Ishikawa (cell line): Measurements from ENCODE around the gene MYO16.

Experiments
- CEBPB ChIP-seq: IDR thresholded peaks from 2 replicates; pipeline ENCODE4 v1.6.1; 2012
- CREB1 ChIP-seq: IDR thresholded peaks from 2 replicates; pipeline ENCODE4 v1.6.1; 2012; ENCODE audit warnings: low read depth
- EGR1 ChIP-seq: IDR thresholded peaks from 2 replicates; pipeline ENCODE4 v1.6.1; 2012
- EP300 ChIP-seq: IDR thresholded peaks from 2 replicates; pipeline ENCODE4 v1.6.1; 2012; ENCODE audit warnings: borderline replicate concordance
- FOXM1 ChIP-seq: IDR thresholded peaks from 2 replicates; pipeline ENCODE4 v1.6.1; 2012; ENCODE audit warnings: low read depth, borderline replicate concordance
- NFIC ChIP-seq: IDR thresholded peaks from 2 replicates; pipeline ENCODE4 v1.6.1; 2012
- REST ChIP-seq: IDR thresholded peaks from 2 replicates; pipeline ENCODE4 v1.6.1; 2012; ENCODE audit warnings: low read depth, mild to moderate bottlenecking
- TAF1 ChIP-seq: IDR thresholded peaks from 2 replicates; pipeline ENCODE4 v1.6.1; 2012; ENCODE audit warnings: low read depth, mild to moderate bottlenecking
- TCF12 ChIP-seq: IDR thresholded peaks from 2 replicates; pipeline ENCODE4 v1.6.1; 2012; ENCODE audit warnings: low read depth
- YY1 ChIP-seq: IDR thresholded peaks from 2 replicates; pipeline ENCODE4 v1.6.1; 2012; ENCODE audit warnings: low read depth
- TF ChIP-seq, protein P1 (sequence below): IDR thresholded peaks from 2 replicates; pipeline ENCODE4 v1.6.1; 2012
- TF ChIP-seq, protein P2 (sequence below): IDR thresholded peaks from 2 replicates; pipeline ENCODE4 v1.6.1; 2012

DNA sequence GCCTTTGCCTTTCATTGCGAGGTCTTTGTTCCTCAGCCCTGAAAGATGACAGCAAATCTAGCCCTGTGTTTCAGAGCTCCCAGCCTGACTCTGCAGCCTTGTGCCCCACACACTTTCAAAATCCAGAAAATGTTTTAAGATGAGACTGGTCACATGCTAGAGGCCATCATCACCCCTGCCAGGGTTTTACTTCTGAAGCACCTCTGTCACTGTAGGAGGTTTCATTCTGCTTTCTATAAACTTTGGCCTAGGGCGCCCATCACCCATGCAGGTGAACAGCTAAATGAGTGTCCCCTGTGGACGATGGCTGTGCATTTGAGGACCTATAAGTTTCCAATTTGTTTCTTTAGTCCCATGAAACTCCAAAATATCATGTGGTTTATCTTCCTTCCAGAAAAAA lies 574.2 kb downstream of the MYO16 start:
- TF ChIP-seq TAF1 = no peak
- TF ChIP-seq YY1 = no peak
- TF ChIP-seq REST = no peak
- TF ChIP-seq EGR1 = no peak
- no peak for TF ChIP-seq CREB1
- TF ChIP-seq, protein P1, sequence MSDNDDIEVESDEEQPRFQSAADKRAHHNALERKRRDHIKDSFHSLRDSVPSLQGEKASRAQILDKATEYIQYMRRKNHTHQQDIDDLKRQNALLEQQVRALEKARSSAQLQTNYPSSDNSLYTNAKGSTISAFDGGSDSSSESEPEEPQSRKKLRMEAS = no peak
- TF ChIP-seq, protein P2, sequence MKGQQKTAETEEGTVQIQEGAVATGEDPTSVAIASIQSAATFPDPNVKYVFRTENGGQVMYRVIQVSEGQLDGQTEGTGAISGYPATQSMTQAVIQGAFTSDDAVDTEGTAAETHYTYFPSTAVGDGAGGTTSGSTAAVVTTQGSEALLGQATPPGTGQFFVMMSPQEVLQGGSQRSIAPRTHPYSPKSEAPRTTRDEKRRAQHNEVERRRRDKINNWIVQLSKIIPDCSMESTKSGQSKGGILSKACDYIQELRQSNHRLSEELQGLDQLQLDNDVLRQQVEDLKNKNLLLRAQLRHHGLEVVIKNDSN = no peak
- TF ChIP-seq EP300 = no peak
- no peak for TF ChIP-seq FOXM1
- no peak for TF ChIP-seq TCF12
- no peak for TF ChIP-seq CEBPB
- no peak for TF ChIP-seq NFIC
